Stomach (tissue), 9 donors: Measurements from ENCODE around the gene IGHMBP2. TPM values are rescaled to one million over a fixed set of nuclear protein-coding genes. Genes with fewer than 3 reads are reported as not detected.
A peak's percentile ranks its signal among the peaks of the same experiment; 100 is the strongest.

Experiments used
- DNase-seq, 2 donors: peaks; one replicate each; pipeline versions ENCODE4 v3.0.0 to v3.0.0-alpha.2; 2013 to 2019
- H3K27ac ChIP-seq, 5 donors: fragments of 200-600 bp in 4 of 5; sonication (generic) in 4 of 5; one replicate each; pipeline ENCODE4 v1.5.1; 2013 to 2019; ENCODE audit warnings: mild to moderate bottlenecking in 1 of 5, moderate library complexity in 1 of 5
- H3K27me3 ChIP-seq, 3 donors: fragments of 200-600 bp; sonication (generic); one replicate each; pipeline ENCODE4 v1.5.1; 2017 to 2019; ENCODE audit warnings: mixed run types in 1 of 3
- H3K36me3 ChIP-seq, 4 donors: fragments of 200-600 bp; sonication (generic); 1 replicate in 3 of 4; 2 replicates in 1 of 4; pipeline ENCODE4 v1.5.1; 2016 to 2019
- H3K4me1 ChIP-seq, 4 donors: fragments of 200-600 bp; sonication (generic); one replicate each; pipeline ENCODE4 v1.5.1; 2016 to 2019
- H3K4me3 ChIP-seq, 4 donors: fragments of 200-600 bp; sonication (generic) in 3 of 4; one replicate each; pipeline ENCODE4 v1.5.1; 2016 to 2019; ENCODE audit warnings: mild to moderate bottlenecking in 1 of 4
- H3K9me3 ChIP-seq, 4 donors: fragments of 200-600 bp; sonication (generic); one replicate each; pipeline ENCODE4 v1.5.1; 2016 to 2019
- CTCF ChIP-seq, 7 experiments: fragments of 450-650 bp in 4 of 7; fragments of 200-600 bp in 3 of 7; sonication (generic) in 3 of 7; IDR thresholded peaks; one replicate each; pipeline ENCODE4 v1.5.1; 2016 to 2019; ENCODE audit warnings: antibody characterized with exemption in 7 of 7, control low read depth in 2 of 7, mild to moderate bottlenecking in 1 of 7
- EP300 ChIP-seq: sonication (generic); formaldehyde crosslinking; IDR thresholded peaks from one replicate; pipeline ENCODE4 v1.6.1; 2017; ENCODE audit warnings: antibody characterized with exemption
- POLR2A ChIP-seq, 4 donors: fragments of 450-650 bp; IDR thresholded peaks; one replicate each; pipeline ENCODE4 v1.6.1; 2016; ENCODE audit warnings: antibody characterized with exemption in 4 of 4, control low read depth in 2 of 4, mild to moderate bottlenecking in 1 of 4, moderate library complexity in 1 of 4
- POLR2AphosphoS5 ChIP-seq, 3 donors: sonication (generic); formaldehyde crosslinking; IDR thresholded peaks; one replicate each; pipeline ENCODE4 v1.6.1; 2016; ENCODE audit warnings: antibody characterized with exemption in 3 of 3
- WGBS, 5 donors: extraction: QIAGEN DNeasy Blood & Tissue Kit in 3 of 5; methylation state at CpG; one replicate each; pipeline versions ENCODE4 v1.1.5 to v1.1.7; 2013 to 2018; 5-methylcytosine and 5-hydroxymethylcytosine counted together
- intact Hi-C: fragments of 100-400 bp; cut with DNase I; formaldehyde crosslinking; loops from one replicate; pipeline ENCODE4 v1.15.1; 2023; ENCODE audit warnings: low total_unique reads
- polyA plus RNA-seq, 3 donors: library from polyadenylated mRNA; stranded (reverse); fragments of 200-250 nt; gene quantifications; one replicate each; pipeline ENCODE4 v1.2.3, GENCODE V29; 2013
- total RNA-seq, 5 donors: library from RNA; depleted of rRNA; stranded (reverse); fragments of >200 nt; gene quantifications; one replicate each; pipeline versions ENCODE4 v1.1.0 to v1.2.3, GENCODE V29; 2014 to 2016
- donor health status: healthy with polysubstance abuse.
- donor health status: Bipolar disorder and iron deficiency.
- donor health status: healthy.

IGHMBP2 gene
- total and polyA plus RNA-seq, 8 donors: 8.8 to 133 (median 13.7) TPM

DNA sequence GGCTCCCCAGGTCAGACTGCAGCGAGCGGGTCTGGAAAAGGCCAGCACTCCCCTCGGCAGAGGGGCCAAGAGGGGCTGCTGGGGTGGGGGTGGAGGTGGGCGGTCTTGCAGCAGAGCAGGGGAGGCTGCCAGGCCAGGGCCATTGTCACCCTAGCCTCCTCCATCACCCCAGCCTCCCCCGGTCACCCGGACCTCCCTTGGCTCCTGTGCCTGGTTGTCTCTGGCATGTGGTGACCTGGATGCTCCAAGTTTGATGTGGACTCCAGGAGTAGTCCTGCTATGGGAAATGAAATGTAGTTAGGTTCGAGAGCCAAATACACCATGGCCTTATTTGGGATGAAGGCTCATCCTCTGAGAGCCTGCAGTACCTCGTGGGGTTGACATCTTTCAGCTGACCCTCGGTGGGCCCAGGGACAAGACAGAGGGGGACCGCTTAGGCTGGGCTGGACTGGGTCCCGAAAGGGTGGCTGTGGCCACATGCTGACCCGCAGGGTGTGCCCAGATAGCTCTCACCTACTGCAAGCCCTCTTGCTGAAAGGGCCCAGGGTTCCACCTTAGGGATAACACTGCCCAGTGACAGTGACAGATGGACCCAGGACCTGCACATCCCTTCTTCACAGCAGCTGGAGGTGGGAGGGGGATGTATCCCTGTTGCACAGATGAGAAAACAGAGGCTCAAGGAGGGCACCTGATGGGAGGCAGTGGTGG, 53.0 kb downstream of the IGHMBP2 start:
- H3K36me3 ChIP-seq: no peaks in the 10 kb centered on the region
- DNase-seq: no peak
- 64 to 78% (median 71%) methylated on average over 8 to 12 of the region's 12 CpGs for WGBS, 5 donors
- intact Hi-C loops: no loop called here
- TF ChIP-seq CTCF (IDR thresholded peaks at IDR 0.05) (no peak), EP300 (no peak), POLR2AphosphoS5 (IDR thresholded peaks at IDR 0.05) (no peak), POLR2A (IDR thresholded peaks at IDR 0.05) (no peak)
- H3K4me1 ChIP-seq: peaks cover 8 to 20% (median 13%) of the 10 kb centered on the region in 4 donors
- no peak overlapping the region for H3K4me3 ChIP-seq
- no peaks in the 10 kb centered on the region for H3K27me3 ChIP-seq
- H3K27ac ChIP-seq: peak overlapping the region in 1 of 5 donors; percentile 77
- no peaks in the 10 kb centered on the region for H3K9me3 ChIP-seq

- intact Hi-C loops: no loop called here
- H3K27ac ChIP-seq: no peak overlapping the region
- DNase-seq: no peak
- 88 to 96% (median 94%) methylated on average over 6 to 9 of the region's 9 CpGs for WGBS, 5 donors
- H3K4me1 ChIP-seq: peaks cover 8 to 20% (median 13%) of the 10 kb centered on the region in 4 donors
- TF ChIP-seq POLR2AphosphoS5 (IDR thresholded peaks at IDR 0.05) (no peak), CTCF (IDR thresholded peaks at IDR 0.05) (no peak), POLR2A (IDR thresholded peaks at IDR 0.05) (no peak), EP300 (no peak)
- no peaks in the 10 kb centered on the region for H3K9me3 ChIP-seq
- no peaks in the 10 kb centered on the region for H3K36me3 ChIP-seq
- no peaks in the 10 kb centered on the region for H3K27me3 ChIP-seq
- H3K4me3 ChIP-seq: no peak overlapping the region
Observed at GRCh38 chr11:68958211-68958610, 54.5 kb downstream of the IGHMBP2 start.

- no peak overlapping the region for H3K27ac ChIP-seq
- H3K27me3 ChIP-seq: no peaks in the 10 kb centered on the region
- intact Hi-C loops: no loop called here
- H3K4me1 ChIP-seq: peaks cover 8 to 20% (median 12%) of the 10 kb centered on the region in 4 donors
- 87 to 94% (median 92%) methylated on average over 18 to 31 of the region's 31 CpGs for WGBS, 5 donors
- H3K36me3 ChIP-seq: no peaks in the 10 kb centered on the region
- TF ChIP-seq POLR2A (IDR thresholded peaks at IDR 0.05) (no peak), POLR2AphosphoS5 (IDR thresholded peaks at IDR 0.05) (no peak), CTCF (IDR thresholded peaks at IDR 0.05) (no peak), EP300 (no peak)
- DNase-seq: no peak
- H3K9me3 ChIP-seq: no peaks in the 10 kb centered on the region
- H3K4me3 ChIP-seq: no peak overlapping the region
Observed at GRCh38 chr11:68959465-68960293, 56.0 kb downstream of the IGHMBP2 start.

DNA sequence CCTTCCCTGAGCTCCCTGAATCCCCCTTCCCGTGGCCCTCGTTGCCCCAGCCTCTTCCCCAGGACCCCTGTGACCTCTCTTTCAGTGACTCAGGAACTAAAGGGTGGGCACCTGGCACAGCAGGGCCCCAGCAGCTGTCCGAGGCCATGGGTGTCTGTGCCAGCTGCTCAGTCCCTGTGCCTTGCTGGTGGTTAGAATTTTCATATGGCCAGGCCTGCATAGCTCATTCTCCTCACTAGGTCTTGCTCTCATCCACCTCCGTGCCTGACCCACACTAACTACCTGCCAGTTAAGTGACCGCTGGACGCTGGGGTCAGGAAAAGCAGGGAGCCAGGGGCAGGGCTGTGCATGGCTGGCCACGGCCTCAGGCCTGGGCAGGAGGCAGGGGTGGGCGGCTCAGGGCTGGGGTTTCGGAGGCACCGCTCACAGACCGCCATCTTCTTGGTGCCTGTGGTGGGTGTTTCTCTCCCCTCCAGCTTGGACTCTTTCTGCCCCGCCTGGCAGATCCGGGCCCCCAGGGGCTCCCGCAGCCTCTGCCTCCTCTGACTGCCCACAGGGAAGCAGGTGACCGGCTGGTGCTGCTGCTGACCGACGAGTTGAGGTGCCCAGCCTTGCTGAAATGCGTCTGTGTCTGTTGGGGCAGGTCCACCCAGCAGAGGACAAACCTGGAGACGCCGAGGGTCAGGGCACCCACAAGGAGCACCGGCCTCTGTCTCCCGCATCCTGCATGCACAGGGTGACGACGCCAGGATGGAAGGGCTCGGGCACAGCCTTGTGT, 56.8 kb downstream of the IGHMBP2 start:
- DNase-seq: no peak
- no peak overlapping the region for H3K27ac ChIP-seq

More for the DNA sequence above, 56.8 kb downstream of the IGHMBP2 start:
- H3K9me3 ChIP-seq: no peaks in the 10 kb centered on the region
- no peak overlapping the region for H3K4me3 ChIP-seq
- peaks cover 2 to 12% (median 5%) of the 10 kb centered on the region in 4 donors for H3K4me1 ChIP-seq
- H3K36me3 ChIP-seq: no peaks in the 10 kb centered on the region
- 82 to 88% (median 87%) methylated on average over 15 to 25 of the region's 25 CpGs for WGBS, 5 donors
- no peaks in the 10 kb centered on the region for H3K27me3 ChIP-seq
- TF ChIP-seq CTCF (IDR thresholded peaks at IDR 0.05) (no peak), POLR2AphosphoS5 (IDR thresholded peaks at IDR 0.05) (no peak), EP300 (no peak), POLR2A (IDR thresholded peaks at IDR 0.05) (no peak)
- intact Hi-C loops: no loop called here
